ENCODE data around the gene MTA3.
"Not testable (repeated sequence)": the region's sequence is repeated elsewhere in the genome, so short reads cannot be mapped to it uniquely, and the experiment has no call there.

MTA3 gene

GRCh38 chr2:42554392-42554791 is 14.0 kb upstream of the MTA3 start:
- Histone ChIP-seq H3K4me2 (ENCODE audit: low read length) (no peak overlapping the region), H4K20me1 (ENCODE audit: insufficient read depth, low read length) (no peaks in the 10 kb centered on the region), H3K4me3 (ENCODE audit: low read length) (no peak overlapping the region), H3K9me3 (ENCODE audit: insufficient read depth, low read length) (no peaks in the 10 kb centered on the region), H3K27ac (ENCODE audit: low read length) (no peak overlapping the region), H3K27me3 (ENCODE audit: low read depth, low read length) (no peaks in the 10 kb centered on the region), H3K79me2 (ENCODE audit: low read length) (no peaks in the 10 kb centered on the region), H2AFZ (ENCODE audit: low read depth, low read length) (no peak overlapping the region), H3K9ac (ENCODE audit: low read length) (no peak overlapping the region), H3K36me3 (replicated peaks; ENCODE audit: low read depth, low read length) (no peaks in the 10 kb centered on the region), H3K4me1 (ENCODE audit: low read length) (no peaks in the 10 kb centered on the region)
- TF ChIP-seq CTCF (IDR thresholded peaks at IDR 0.05; ENCODE audit: low read depth, low read length) (no peak), EZH2phosphoT487 (IDR thresholded peaks at IDR 0.05; ENCODE audit: low read depth) (no peak)

- Histone ChIP-seq H2AFZ (ENCODE audit: low read depth, low read length) (no peak overlapping the region), H3K4me3 (ENCODE audit: low read length) (no peak overlapping the region), H3K27ac (ENCODE audit: low read length) (no peak overlapping the region), H4K20me1 (ENCODE audit: insufficient read depth, low read length) (no peaks in the 10 kb centered on the region), H3K9me3 (ENCODE audit: insufficient read depth, low read length) (no peaks in the 10 kb centered on the region), H3K4me2 (ENCODE audit: low read length) (no peak overlapping the region), H3K27me3 (ENCODE audit: low read depth, low read length) (no peaks in the 10 kb centered on the region), H3K79me2 (ENCODE audit: low read length) (no peaks in the 10 kb centered on the region), H3K36me3 (replicated peaks; ENCODE audit: low read depth, low read length) (no peaks in the 10 kb centered on the region), H3K4me1 (ENCODE audit: low read length) (peaks cover 1% of the 10 kb centered on the region), H3K9ac (ENCODE audit: low read length) (no peak overlapping the region)
- no peak for TF ChIP-seq CTCF (IDR thresholded peaks at IDR 0.05; ENCODE audit: low read depth, low read length)
These were observed 12.0 kb upstream of the MTA3 start for GRCh38 chr2:42556315-42556890.

GRCh38 chr2:42557306-42557705 is 11.1 kb upstream of the MTA3 start:
- H3K4me3 ChIP-seq (ENCODE audit: low read length), result no peak overlapping the region
- H3K36me3 ChIP-seq (replicated peaks; ENCODE audit: low read depth, low read length), result no peaks in the 10 kb centered on the region
- H3K4me2 ChIP-seq (ENCODE audit: low read length), result no peak overlapping the region
- H3K27ac ChIP-seq (ENCODE audit: low read length), result no peak overlapping the region
- H2AFZ ChIP-seq (ENCODE audit: low read depth, low read length), result no peak overlapping the region
- H3K79me2 ChIP-seq (ENCODE audit: low read length), result no peaks in the 10 kb centered on the region
- no peak for TF ChIP-seq CTCF (IDR thresholded peaks at IDR 0.05; ENCODE audit: low read depth, low read length)
- no peak for TF ChIP-seq EZH2phosphoT487 (IDR thresholded peaks at IDR 0.05; ENCODE audit: low read depth)
- H4K20me1 ChIP-seq (ENCODE audit: insufficient read depth, low read length), result no peaks in the 10 kb centered on the region
- peaks cover 5% of the 10 kb centered on the region; the same call in 1 of the 2 replicates for H3K27me3 ChIP-seq (ENCODE audit: low read depth, low read length)
- no peak overlapping the region for H3K9ac ChIP-seq (ENCODE audit: low read length)
- H3K9me3 ChIP-seq (ENCODE audit: insufficient read depth, low read length), result no peaks in the 10 kb centered on the region
- peaks cover 6% of the 10 kb centered on the region for H3K4me1 ChIP-seq (ENCODE audit: low read length)

GRCh38 chr2:42558827-42559226 is 9.6 kb upstream of the MTA3 start:
- peaks cover 6% of the 10 kb centered on the region for H3K4me1 ChIP-seq (ENCODE audit: low read length)
- no peak for TF ChIP-seq CTCF (IDR thresholded peaks at IDR 0.05; ENCODE audit: low read depth, low read length)
- H4K20me1 ChIP-seq (ENCODE audit: insufficient read depth, low read length), result no peaks in the 10 kb centered on the region
- no peak overlapping the region for H3K9ac ChIP-seq (ENCODE audit: low read length)
- no peaks in the 10 kb centered on the region for H3K9me3 ChIP-seq (ENCODE audit: insufficient read depth, low read length)
- no peak overlapping the region for H3K4me2 ChIP-seq (ENCODE audit: low read length)
- H3K4me3 ChIP-seq (ENCODE audit: low read length), result no peak overlapping the region
- H3K27me3 ChIP-seq (ENCODE audit: low read depth, low read length), result peaks cover 5% of the 10 kb centered on the region; the same call in 1 of the 2 replicates
- H3K27ac ChIP-seq (ENCODE audit: low read length), result no peak overlapping the region
- no peak overlapping the region for H2AFZ ChIP-seq (ENCODE audit: low read depth, low read length)
- no peaks in the 10 kb centered on the region for H3K79me2 ChIP-seq (ENCODE audit: low read length)
- no peaks in the 10 kb centered on the region for H3K36me3 ChIP-seq (replicated peaks; ENCODE audit: low read depth, low read length)

GRCh38 chr2:42560133-42560532 is 8.3 kb upstream of the MTA3 start:
- H3K36me3 ChIP-seq (replicated peaks; ENCODE audit: low read depth, low read length); H3K9ac ChIP-seq (ENCODE audit: low read length); H3K27ac ChIP-seq (ENCODE audit: low read length); H3K4me1 ChIP-seq (ENCODE audit: low read length); H3K79me2 ChIP-seq (ENCODE audit: low read length); H3K4me3 ChIP-seq (ENCODE audit: low read length); H3K27me3 ChIP-seq (ENCODE audit: low read depth, low read length); H3K9me3 ChIP-seq (ENCODE audit: insufficient read depth, low read length); H2AFZ ChIP-seq (ENCODE audit: low read depth, low read length); H4K20me1 ChIP-seq (ENCODE audit: insufficient read depth, low read length); H3K4me2 ChIP-seq (ENCODE audit: low read length): not testable (repeated sequence)
